ENCODE results near the gene RAD51B.

RAD51B gene

DNA sequence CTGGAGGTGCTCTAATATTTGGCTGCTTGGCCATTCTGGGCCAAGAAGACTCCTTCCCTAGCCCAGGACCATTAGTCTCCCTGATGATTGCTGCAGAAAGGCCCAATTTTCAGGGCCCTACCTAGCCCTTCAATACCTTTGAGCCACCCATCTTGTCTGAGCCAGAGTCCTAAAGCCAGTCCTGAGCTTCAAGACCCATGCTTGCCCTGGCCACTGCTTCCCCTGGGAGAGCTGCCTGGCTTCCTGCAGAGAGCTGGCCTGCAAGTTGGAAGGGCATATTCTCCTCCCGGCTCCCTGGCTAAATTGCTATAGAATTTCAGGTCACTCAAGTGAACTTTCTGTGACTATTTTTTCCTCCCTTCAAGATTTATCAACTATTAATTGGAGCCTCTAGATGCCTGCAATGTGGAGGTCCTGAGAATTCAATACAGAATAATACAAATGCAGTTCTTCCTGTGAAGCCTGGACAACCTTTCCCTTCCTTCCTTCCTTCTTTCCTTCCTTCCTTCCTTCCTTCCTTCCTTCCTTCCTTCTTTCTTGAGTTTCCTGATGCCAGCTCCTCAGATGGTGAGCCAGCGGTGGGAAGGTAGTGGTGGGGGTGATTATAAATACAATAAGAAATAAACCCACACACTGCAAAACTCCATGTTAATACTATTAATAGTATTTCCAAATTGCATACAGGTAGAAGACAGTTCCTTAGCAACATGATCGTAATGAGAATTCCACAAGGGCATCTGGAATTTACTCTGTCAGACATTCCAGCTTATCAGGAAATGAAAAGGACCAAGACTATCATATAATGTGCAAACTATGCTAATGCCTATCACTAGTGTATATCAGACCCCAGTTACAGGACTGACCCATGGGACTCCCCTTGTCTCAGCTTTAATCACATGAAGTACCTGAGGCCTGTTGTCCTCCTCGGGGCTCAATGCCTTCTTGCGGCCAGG is 865.2 kb downstream of the RAD51B start:
- TF ChIP-seq, protein P1, sequence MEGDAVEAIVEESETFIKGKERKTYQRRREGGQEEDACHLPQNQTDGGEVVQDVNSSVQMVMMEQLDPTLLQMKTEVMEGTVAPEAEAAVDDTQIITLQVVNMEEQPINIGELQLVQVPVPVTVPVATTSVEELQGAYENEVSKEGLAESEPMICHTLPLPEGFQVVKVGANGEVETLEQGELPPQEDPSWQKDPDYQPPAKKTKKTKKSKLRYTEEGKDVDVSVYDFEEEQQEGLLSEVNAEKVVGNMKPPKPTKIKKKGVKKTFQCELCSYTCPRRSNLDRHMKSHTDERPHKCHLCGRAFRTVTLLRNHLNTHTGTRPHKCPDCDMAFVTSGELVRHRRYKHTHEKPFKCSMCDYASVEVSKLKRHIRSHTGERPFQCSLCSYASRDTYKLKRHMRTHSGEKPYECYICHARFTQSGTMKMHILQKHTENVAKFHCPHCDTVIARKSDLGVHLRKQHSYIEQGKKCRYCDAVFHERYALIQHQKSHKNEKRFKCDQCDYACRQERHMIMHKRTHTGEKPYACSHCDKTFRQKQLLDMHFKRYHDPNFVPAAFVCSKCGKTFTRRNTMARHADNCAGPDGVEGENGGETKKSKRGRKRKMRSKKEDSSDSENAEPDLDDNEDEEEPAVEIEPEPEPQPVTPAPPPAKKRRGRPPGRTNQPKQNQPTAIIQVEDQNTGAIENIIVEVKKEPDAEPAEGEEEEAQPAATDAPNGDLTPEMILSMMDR (IDR thresholded peaks at IDR 0.05; ENCODE audit: low read length, missing control alignments), result no peak
- DNase-seq (ENCODE audit: low read depth), result no peak
- H3K4me3 ChIP-seq (replicated peaks; ENCODE audit: low read depth, low read length), result no peak overlapping the region

DNA sequence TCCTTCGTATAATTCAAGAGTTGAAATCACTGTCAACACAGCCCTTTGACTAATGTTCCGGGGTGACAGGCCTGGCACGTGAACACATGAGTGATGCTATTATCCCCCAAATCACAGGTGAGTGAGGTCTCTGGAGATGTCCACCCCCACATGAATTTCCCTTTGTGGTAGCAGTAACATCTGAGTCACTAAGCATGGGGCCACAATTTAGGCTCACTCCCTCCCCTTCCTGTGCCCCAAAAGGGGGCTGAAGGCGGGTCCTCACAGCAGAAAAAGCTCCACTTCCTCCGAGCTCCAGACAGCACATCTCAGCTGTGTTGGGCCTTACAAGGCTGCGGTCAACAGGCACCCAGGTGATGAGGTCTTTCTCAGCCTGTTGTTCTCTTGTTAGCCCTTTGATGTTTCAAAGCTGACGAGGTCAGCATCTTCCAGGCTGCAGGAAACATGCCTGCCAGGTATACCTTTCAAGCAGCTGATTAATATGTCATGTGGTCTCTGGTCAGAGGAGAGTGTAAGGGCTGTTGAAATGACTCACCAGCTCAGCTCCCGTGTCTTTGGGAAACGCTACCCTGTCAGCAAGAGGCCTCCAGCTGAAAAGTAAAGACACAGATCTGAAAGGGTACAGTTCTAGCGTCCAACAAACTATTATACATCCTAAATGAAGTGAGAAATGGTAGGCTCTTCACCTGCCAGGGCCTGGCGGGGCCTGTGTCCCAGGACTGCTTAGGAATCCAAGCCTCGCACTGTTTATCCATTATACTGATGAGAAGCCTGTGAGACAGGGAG is 866.0 kb downstream of the RAD51B start:
- peak; percentile 66 for DNase-seq (ENCODE audit: low read depth)
- TF ChIP-seq, protein P1 (IDR thresholded peaks at IDR 0.05; ENCODE audit: low read length, missing control alignments), result no peak
- H3K4me3 ChIP-seq (replicated peaks; ENCODE audit: low read depth, low read length), result no peak overlapping the region

DNA sequence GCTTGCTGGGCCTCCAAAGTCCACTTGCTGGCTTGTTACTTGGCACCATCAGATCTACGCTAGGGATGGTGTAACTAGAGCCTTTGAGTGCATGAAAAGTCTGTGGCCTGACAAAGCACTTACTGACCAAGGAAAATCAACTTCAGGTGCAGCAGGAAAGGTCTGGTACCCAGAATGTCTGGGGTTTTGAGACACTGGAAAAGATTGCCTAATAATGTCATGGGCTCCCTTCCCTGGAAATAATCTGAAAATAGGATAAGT is 866.6 kb downstream of the RAD51B start:
- no peak overlapping the region for H3K4me3 ChIP-seq (replicated peaks; ENCODE audit: low read depth, low read length)
- no peak for DNase-seq (ENCODE audit: low read depth)
- TF ChIP-seq, protein P1 (IDR thresholded peaks at IDR 0.05; ENCODE audit: low read length, missing control alignments), result no peak

DNA sequence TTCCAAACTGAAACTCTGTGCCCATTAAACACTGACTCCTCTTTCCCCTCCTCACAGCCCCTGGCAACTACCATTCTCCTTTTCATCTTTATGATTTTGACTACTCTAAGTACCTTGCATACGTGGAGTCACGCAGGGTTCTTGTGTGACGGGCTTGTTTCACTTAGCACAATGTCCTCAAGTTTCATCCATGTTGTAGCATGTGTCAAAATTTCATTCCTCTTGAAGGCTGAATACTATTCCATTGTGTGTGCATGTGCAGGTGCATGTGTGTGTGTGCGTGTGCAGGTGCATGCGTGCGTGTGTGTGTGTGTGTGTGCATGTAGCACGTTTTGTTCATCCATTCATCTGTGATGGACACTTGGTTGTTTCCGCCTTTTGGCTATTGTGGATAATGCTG is 867.1 kb downstream of the RAD51B start:
- TF ChIP-seq, protein P1 (IDR thresholded peaks at IDR 0.05; ENCODE audit: low read length, missing control alignments), result no peak
- no peak overlapping the region for H3K4me3 ChIP-seq (replicated peaks; ENCODE audit: low read depth, low read length)
- DNase-seq (ENCODE audit: low read depth), result no peak

DNA sequence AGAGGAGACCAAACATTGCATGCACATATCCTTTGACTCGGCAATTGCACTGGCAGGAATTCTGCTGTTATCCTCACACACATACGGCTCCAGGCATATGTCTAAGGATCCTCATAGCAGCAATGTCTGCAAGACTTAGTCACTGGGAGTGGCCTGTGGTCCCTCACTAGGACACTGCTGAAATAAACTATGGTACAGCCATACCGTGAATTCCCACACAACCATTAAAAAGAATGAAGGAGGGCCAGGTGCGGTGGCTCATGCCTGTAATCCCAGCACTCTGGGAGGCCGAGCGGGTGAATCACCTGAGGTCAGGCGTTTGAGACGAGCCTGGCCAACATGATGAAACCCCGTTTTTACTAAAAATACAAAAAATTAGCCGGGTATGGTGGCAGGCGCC is 868.2 kb downstream of the RAD51B start:
- DNase-seq (ENCODE audit: low read depth), result peak; percentile 56
- TF ChIP-seq, protein P1 (IDR thresholded peaks at IDR 0.05; ENCODE audit: low read length, missing control alignments), result no peak
- H3K4me3 ChIP-seq (replicated peaks; ENCODE audit: low read depth, low read length), result no peak overlapping the region

DNA sequence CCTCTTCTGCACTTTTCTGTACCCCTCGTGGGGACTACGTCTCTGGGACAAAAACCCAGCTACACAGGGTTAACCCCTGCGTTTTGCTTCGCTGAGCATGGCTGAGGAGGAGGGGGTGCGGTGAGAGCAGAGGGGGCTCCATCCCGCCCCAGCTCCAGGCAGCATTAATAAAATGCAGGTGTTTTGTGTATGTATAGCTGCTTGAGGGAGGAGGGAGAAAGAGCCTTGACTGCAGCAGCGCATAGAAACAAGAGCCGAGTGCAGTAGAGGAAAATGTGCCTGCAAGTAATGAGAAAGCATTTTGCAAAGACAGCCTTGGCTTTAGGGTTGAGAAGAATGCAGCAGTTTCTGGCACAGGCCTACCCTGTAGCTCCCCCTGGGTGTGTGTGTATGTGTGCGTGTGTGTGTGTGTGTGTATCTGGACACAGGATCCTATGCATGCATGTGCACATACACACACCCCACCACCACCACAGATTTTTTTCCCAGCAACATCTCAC is 869.3 kb downstream of the RAD51B start:
- no peak overlapping the region for H3K4me3 ChIP-seq (replicated peaks; ENCODE audit: low read depth, low read length)
- TF ChIP-seq, protein P1 (IDR thresholded peaks at IDR 0.05; ENCODE audit: low read length, missing control alignments), result peak; percentile 1
- peak; percentile 72 for DNase-seq (ENCODE audit: low read depth)
